HEK293T (cell line): Measurements from ENCODE around the gene RBL2.

Experiments
- ARNT ChIP-seq: fragments of 450-650 bp; IDR thresholded peaks from 2 replicates; pipeline ENCODE4 v1.6.1; 2017; ENCODE audit warnings: mild to moderate bottlenecking
- BHLHE40 ChIP-seq: fragments of 450-650 bp; IDR thresholded peaks from 2 replicates; pipeline ENCODE4 v1.6.1; 2016; ENCODE audit warnings: mild to moderate bottlenecking, moderate library complexity, borderline replicate concordance
- CTBP1 ChIP-seq: fragments of 450-650 bp; IDR thresholded peaks from 2 replicates; pipeline ENCODE4 v1.6.1; 2016; ENCODE audit warnings: borderline replicate concordance
- ELF4 ChIP-seq: fragments of 450-650 bp; IDR thresholded peaks from 2 replicates; pipeline ENCODE4 v1.6.1; 2017; ENCODE audit warnings: antibody characterized with exemption
- FOXA1 ChIP-seq: fragments of 450-650 bp; IDR thresholded peaks from 2 replicates; pipeline ENCODE4 v1.6.1; 2016; ENCODE audit warnings: mild to moderate bottlenecking
- FOXK2 ChIP-seq: fragments of 450-650 bp; IDR thresholded peaks from 2 replicates; pipeline ENCODE4 v1.6.1; 2016; ENCODE audit warnings: mild to moderate bottlenecking
- FOXM1 ChIP-seq: fragments of 450-650 bp; IDR thresholded peaks from 2 replicates; pipeline ENCODE4 v1.6.1; 2017; ENCODE audit warnings: mild to moderate bottlenecking, borderline replicate concordance
- HDGF ChIP-seq: fragments of 450-650 bp; IDR thresholded peaks from 2 replicates; pipeline ENCODE4 v1.6.1; 2017; ENCODE audit warnings: antibody characterized with exemption, borderline replicate concordance
- SP1 ChIP-seq: fragments of 450-650 bp; IDR thresholded peaks from 2 replicates; pipeline ENCODE4 v1.6.1; 2017
- SUZ12 ChIP-seq: fragments of 450-650 bp; IDR thresholded peaks from 2 replicates; pipeline ENCODE4 v1.6.1; 2016; ENCODE audit warnings: mild to moderate bottlenecking

GRCh38 chr16:53511403-53512280 lies 77.4 kb downstream of the RBL2 start:
- TF ChIP-seq SP1 (no peak), FOXM1 (no peak), BHLHE40 (no peak), ELF4 (no peak), FOXA1 (no peak), SUZ12 (no peak), FOXK2 (no peak), HDGF (no peak), ARNT (no peak), CTBP1 (no peak)
